ENCODE results near the gene RGS17.

RGS17 gene

GRCh38 chr6:153131037-153131981 lies at the start of gene RGS17:
Gene RGS17, minus strand, starts transcription at chr6:153131282. Its CDS starts 87,264 bp downstream, at chr6:153044018.
- no peak for DNase-seq (ENCODE audit: low read depth)

GRCh38 chr6:153172815-153173214 lies 41.7 kb upstream of the RGS17 start:
- H3K4me3 ChIP-seq (ENCODE audit: low read depth, low read length), result no peak overlapping the region
- DNase-seq (ENCODE audit: low read depth), result no peak
- no peak for TF ChIP-seq CTCF (IDR thresholded peaks at IDR 0.05; ENCODE audit: low read depth, low read length, missing control alignments)

More at GRCh38 chr6:153131037-153131981, at the start of gene RGS17:
- no peak within 1 kb of the TSS for H3K4me3 ChIP-seq (ENCODE audit: low read depth, low read length)
- TF ChIP-seq CTCF (IDR thresholded peaks at IDR 0.05; ENCODE audit: low read depth, low read length, missing control alignments), result no peak

- H3K4me3 ChIP-seq (ENCODE audit: low read depth, low read length), result no peak overlapping the region
- no peak for DNase-seq (ENCODE audit: low read depth)
- TF ChIP-seq CTCF (IDR thresholded peaks at IDR 0.05; ENCODE audit: low read depth, low read length, missing control alignments), result no peak
Observed at GRCh38 chr6:153170511-153170910, 39.4 kb upstream of the RGS17 start.

GRCh38 chr6:153167907-153168306 lies 36.8 kb upstream of the RGS17 start:
- no peak overlapping the region for H3K4me3 ChIP-seq (ENCODE audit: low read depth, low read length)
- no peak for TF ChIP-seq CTCF (IDR thresholded peaks at IDR 0.05; ENCODE audit: low read depth, low read length, missing control alignments)
- no peak for DNase-seq (ENCODE audit: low read depth)

GRCh38 chr6:153167061-153167891 lies 36.2 kb upstream of the RGS17 start:
- no peak overlapping the region for H3K4me3 ChIP-seq (ENCODE audit: low read depth, low read length)
- no peak for DNase-seq (ENCODE audit: low read depth)
- TF ChIP-seq CTCF (IDR thresholded peaks at IDR 0.05; ENCODE audit: low read depth, low read length, missing control alignments), result no peak

GRCh38 chr6:153162646-153163045 lies 31.6 kb upstream of the RGS17 start:
- TF ChIP-seq CTCF (IDR thresholded peaks at IDR 0.05; ENCODE audit: low read depth, low read length, missing control alignments), result no peak
- no peak for DNase-seq (ENCODE audit: low read depth)

More at GRCh38 chr6:153162646-153163045, 31.6 kb upstream of the RGS17 start:
- no peak overlapping the region for H3K4me3 ChIP-seq (ENCODE audit: low read depth, low read length)
